Muscle of back (tissue), 11 donors: ENCODE measurements around the gene PCSK2. TPM values are rescaled to one million over a fixed set of nuclear protein-coding genes. Genes with fewer than 3 reads are reported as not detected.
A peak's percentile ranks its signal among the peaks of the same experiment; 100 is the strongest.

Source experiments
- DNase-seq, 3 donors: peaks; one replicate each; pipeline versions ENCODE4 v3.0.0 to v3.0.0-alpha.2; 2013
- polyA plus RNA-seq, 10 donors: library from polyadenylated mRNA; unstranded; fragments of 120-200 nt; gene quantifications; one replicate each; pipeline ENCODE4 v1.2.1, GENCODE V29; 2013; ENCODE audit not compliant: insufficient read length in 10 of 10

The PCSK2 gene
- polyA plus RNA-seq, 10 donors, result 0.16 to 4.2 (median 0.60) TPM

- no peak for DNase-seq
Measured at GRCh38 chr20:17504066-17504897, 277.4 kb downstream of the PCSK2 start.

- peak; percentile 64 to 89 (median 73) for DNase-seq
Measured at GRCh38 chr20:17504898-17505635, 278.2 kb downstream of the PCSK2 start.

- DNase-seq, result no peak
Measured at GRCh38 chr20:17505636-17506517, 279.0 kb downstream of the PCSK2 start.

- DNase-seq, result no peak
Measured at GRCh38 chr20:17507032-17507431, 280.2 kb downstream of the PCSK2 start.

GRCh38 chr20:17507531-17507930 is 280.7 kb downstream of the PCSK2 start:
- DNase-seq, result no peak

GRCh38 chr20:17508756-17509155 is 281.9 kb downstream of the PCSK2 start:
- DNase-seq, result no peak

- no peak for DNase-seq
Measured at GRCh38 chr20:17510548-17510947, 283.7 kb downstream of the PCSK2 start.

GRCh38 chr20:17511401-17511800 is 284.6 kb downstream of the PCSK2 start:
- no peak for DNase-seq

- DNase-seq, result no peak
Measured at GRCh38 chr20:17513939-17514338, 287.1 kb downstream of the PCSK2 start.

GRCh38 chr20:17515053-17515452 is 288.2 kb downstream of the PCSK2 start:
- DNase-seq, result no peak

GRCh38 chr20:17518339-17519052 is 291.7 kb downstream of the PCSK2 start:
- DNase-seq, result peak in 1 of 3 donors; percentile 49

- no peak for DNase-seq
Measured at GRCh38 chr20:17519606-17520285, 292.9 kb downstream of the PCSK2 start.

GRCh38 chr20:17520583-17520982 is 293.7 kb downstream of the PCSK2 start:
- DNase-seq, result peak in 1 of 3 donors; percentile 31

- no peak for DNase-seq
Measured at GRCh38 chr20:17522528-17522927, 295.7 kb downstream of the PCSK2 start.

GRCh38 chr20:17523326-17523725 is 296.5 kb downstream of the PCSK2 start:
- no peak for DNase-seq

- DNase-seq, result no peak
Measured at GRCh38 chr20:17524560-17524959, 297.7 kb downstream of the PCSK2 start.

GRCh38 chr20:17525132-17525531 is 298.3 kb downstream of the PCSK2 start:
- DNase-seq, result no peak

- no peak for DNase-seq
Measured at GRCh38 chr20:17525650-17526049, 298.8 kb downstream of the PCSK2 start.

- no peak for DNase-seq
Measured at GRCh38 chr20:17529586-17529985, 302.7 kb downstream of the PCSK2 start.

GRCh38 chr20:17530153-17530552 is 303.3 kb downstream of the PCSK2 start:
- DNase-seq, result peak in 1 of 3 donors; percentile 18
